Keratinocyte (primary cell): Measurements from ENCODE around the gene FBLN7. TPM values are rescaled to one million over a fixed set of nuclear protein-coding genes. Genes with fewer than 3 reads are reported as not detected.

Experiments
- DNase-seq: peaks from one replicate; pipeline ENCODE4 v3.0.0-alpha.2; 2011; ENCODE audit warnings: low read depth, missing footprints, low spot score
- FAIRE-seq: peaks from 2 replicates; lab custom pipeline; 2011; peaks lifted over from hg19 to GRCh38; lab: Jason Lieb, UNC
- H2AFZ ChIP-seq: 2 replicates; pipeline ENCODE4 v1.6.0; 2012; ENCODE audit warnings: low read length, control low read depth, inconsistent platforms; ENCODE audit not compliant: control insufficient read depth
- H3K27ac ChIP-seq: 2 replicates; pipeline ENCODE4 v1.5.1; 2011; ENCODE audit warnings: low read length; ENCODE audit not compliant: control insufficient read depth, insufficient read depth
- H3K27me3 ChIP-seq: 3 replicates; pipeline ENCODE4 v1.6.0; 2011; ENCODE audit warnings: low read length; ENCODE audit not compliant: control insufficient read depth, insufficient read depth; ENCODE audit errors: extremely low read depth
- H3K36me3 ChIP-seq, 2 experiments: 2 replicates in 1 of 2; 3 replicates in 1 of 2; pipeline ENCODE4 v1.5.1; 2011; ENCODE audit warnings: low read length in 2 of 2, mild to moderate bottlenecking in 1 of 2; ENCODE audit not compliant: control insufficient read depth in 2 of 2, insufficient read depth in 2 of 2; ENCODE audit errors: extremely low read depth in 1 of 2
- H3K4me1 ChIP-seq: 3 replicates; pipeline ENCODE4 v1.5.1; 2011; ENCODE audit warnings: low read length; ENCODE audit not compliant: control insufficient read depth, insufficient read depth; ENCODE audit errors: extremely low read depth
- H3K4me2 ChIP-seq: 3 replicates; pipeline ENCODE4 v1.6.0; 2011; ENCODE audit warnings: low read depth, low read length; ENCODE audit not compliant: control insufficient read depth, insufficient read depth; ENCODE audit errors: extremely low read depth
- H3K4me3 ChIP-seq, 3 experiments: fragments of 200-600 bp in 1 of 3; sonication (generic) in 1 of 3; 2 replicates in 2 of 3; 3 replicates in 1 of 3; pipeline ENCODE4 v1.5.1; 2011 to 2016; ENCODE audit warnings: low read length in 3 of 3, mild to moderate bottlenecking in 3 of 3, control low read depth in 2 of 3, inconsistent platforms in 1 of 3, low read depth in 1 of 3, mixed read lengths in 1 of 3, mixed run types in 1 of 3, moderate library complexity in 1 of 3; ENCODE audit not compliant: control insufficient read depth in 2 of 3, insufficient read depth in 2 of 3; ENCODE audit errors: extremely low read depth in 1 of 3
- H3K79me2 ChIP-seq: 2 replicates; pipeline ENCODE4 v1.6.0; 2012; ENCODE audit warnings: low read length; ENCODE audit not compliant: control insufficient read depth, insufficient read depth
- H3K9ac ChIP-seq: 3 replicates; pipeline ENCODE4 v1.6.0; 2011; ENCODE audit warnings: low read length; ENCODE audit not compliant: control insufficient read depth, insufficient read depth; ENCODE audit errors: extremely low read depth
- H3K9me1 ChIP-seq: 3 replicates; pipeline ENCODE4 v1.6.0; 2011; ENCODE audit warnings: low read length; ENCODE audit not compliant: control insufficient read depth, insufficient read depth; ENCODE audit errors: extremely low read depth
- H3K9me3 ChIP-seq: 2 replicates; pipeline ENCODE4 v1.5.1; 2012; ENCODE audit warnings: low read depth, low read length; ENCODE audit not compliant: control insufficient read depth
- H4K20me1 ChIP-seq: 3 replicates; pipeline ENCODE4 v1.6.0; 2011; ENCODE audit warnings: low read length; ENCODE audit not compliant: control insufficient read depth, insufficient read depth; ENCODE audit errors: extremely low read depth
- CTCF ChIP-seq, 3 experiments: IDR thresholded peaks in 1 of 3; conservative IDR thresholded peaks in 1 of 3; optimal IDR thresholded peaks in 1 of 3; 2 replicates in 2 of 3; 3 replicates in 1 of 3; pipeline versions ENCODE3 to v1.5.1; 2011; ENCODE audit warnings: low read length in 3 of 3, mild to moderate bottlenecking in 3 of 3, moderate library complexity in 2 of 3, control low read depth in 1 of 3, inconsistent platforms in 1 of 3; ENCODE audit not compliant: insufficient read depth in 2 of 3; ENCODE audit errors: extremely low read depth in 1 of 3
- EZH2 ChIP-seq: IDR thresholded peaks from one replicate; pipeline ENCODE4 v1.6.1; 2012; ENCODE audit warnings: inconsistent platforms, mild to moderate bottlenecking, low read length, moderate library complexity
- dilution Hi-C: fragments of 300-500 bp; cut with MboI; formaldehyde crosslinking; loops from one replicate; pipeline ENCODE4 v1.7.0; 2020; ENCODE audit warnings: low sequenced_read_pairs; ENCODE audit not compliant: extremely low pct_ligation_motif_present
- polyA plus RNA-seq, 5 experiments: library from polyadenylated mRNA; depleted of rRNA in 3 of 5; stranded (reverse) in 3 of 5; stranded (forward) in 1 of 5; unstranded in 1 of 5; fragments of >200 nt; gene quantifications; 1 replicate in 1 of 5; 2 replicates in 3 of 5; 3 replicates in 1 of 5; pipeline versions ENCODE4 v1.2.1 to v1.2.3, GENCODE V29; 2011 to 2012; ENCODE audit warnings: missing spikeins in 2 of 5, low read depth in 1 of 5, low replicate concordance in 1 of 5

FBLN7 gene
- polyA plus RNA-seq, 1 donor (not counting 4 experiments of a cell fraction or from before 2014, with no cell fraction given) = not detected

GRCh38 chr2:112108178-112108832 lies 29.9 kb upstream of the FBLN7 start:
- DNase-seq = no peak
- Histone ChIP-seq H3K79me2 (no peaks in the 10 kb centered on the region), H3K4me1 (no peaks in the 10 kb centered on the region), H3K36me3 (peaks cover 6 to 20% of the 10 kb centered on the region in 2 experiments), H3K4me3 (no peak overlapping the region), H3K27ac (no peak overlapping the region), H3K9ac (no peak overlapping the region), H3K9me1 (no peaks in the 10 kb centered on the region), H3K9me3 (no peaks in the 10 kb centered on the region), H3K4me2 (no peak overlapping the region), H2AFZ (no peak overlapping the region), H3K27me3 (no peaks in the 10 kb centered on the region), H4K20me1 (no peaks in the 10 kb centered on the region)
- dilution Hi-C loops = no loop called here
- FAIRE-seq = no peak
- no peak for TF ChIP-seq CTCF (optimal IDR thresholded peaks at IDR 0.05 in 1 of 3, IDR thresholded peaks at IDR 0.05 in 1 of 3, conservative IDR thresholded peaks at IDR 0.05 in 1 of 3; ENCODE audit: extremely low read depth in 1 of 3, insufficient read depth in 2 of 3, low read length in 3 of 3)
- no peak for TF ChIP-seq EZH2

GRCh38 chr2:112109278-112109677 lies 28.9 kb upstream of the FBLN7 start:
- FAIRE-seq = no peak
- H3K9me3 ChIP-seq = no peaks in the 10 kb centered on the region
- TF ChIP-seq EZH2 (no peak), CTCF (optimal IDR thresholded peaks at IDR 0.05 in 1 of 3, IDR thresholded peaks at IDR 0.05 in 1 of 3, conservative IDR thresholded peaks at IDR 0.05 in 1 of 3; ENCODE audit: extremely low read depth in 1 of 3, insufficient read depth in 2 of 3, low read length in 3 of 3) (no peak)

More at GRCh38 chr2:112109278-112109677, 28.9 kb upstream of the FBLN7 start:
- Histone ChIP-seq H3K4me2 (no peak overlapping the region), H4K20me1 (no peaks in the 10 kb centered on the region), H3K9ac (no peak overlapping the region), H2AFZ (no peak overlapping the region), H3K27me3 (no peaks in the 10 kb centered on the region), H3K4me1 (no peaks in the 10 kb centered on the region), H3K36me3 (peaks cover 6 to 20% of the 10 kb centered on the region in 2 experiments), H3K4me3 (no peak overlapping the region), H3K79me2 (no peaks in the 10 kb centered on the region), H3K9me1 (no peaks in the 10 kb centered on the region), H3K27ac (no peak overlapping the region)
- no peak for DNase-seq
- dilution Hi-C loops = no loop called here
